K562 (cell line): ENCODE results near the gene LYPD3. TPM values are rescaled to one million over a fixed set of nuclear protein-coding genes. Genes with fewer than 3 reads are reported as not detected.

ENCODE experiments used
- ATAC-seq: fragments of 200-7000 bp; cut with Tn5 transposase; 3 replicates; pipeline ENCODE4 v1.9.1; 2020; ENCODE audit warnings: moderate library complexity
- BruUV-seq: library from RNA; stranded (reverse); fragments of 400-500 nt; replicated peaks from 2 replicates; lab custom pipeline; 2021; lab: Mats Ljungman, UMichigan
- CTCF ChIA-PET: fragments of 300-600 bp; formaldehyde crosslinking; extraction: SDS; loops from one replicate; lab custom pipeline; 2021; ENCODE audit warnings: low intra/inter-chr PET ratio; lab: Yijun Ruan, JAX
- POLR2A ChIA-PET: fragments of 300-600, 350-650 bp; sonication (Branson Sonifier 250); formaldehyde crosslinking; extraction: SDS; loops from one replicate; lab custom pipeline; 2021; ENCODE audit warnings: antibody characterized with exemption, inconsistent platforms; lab: Yijun Ruan, JAX
- DNase-seq, 4 experiments: peaks; one replicate each; pipeline versions ENCODE4 v3.0.0 to v3.0.0-alpha.2; 2011 to 2018; ENCODE audit warnings: low spot score in 3 of 4, mixed read lengths in 3 of 4; ENCODE audit errors: extremely low read depth in 1 of 4
- FAIRE-seq: peaks from 2 replicates; lab custom pipeline; 2011; peaks lifted over from hg19 to GRCh38; lab: Jason Lieb, UNC
- H2AFZ ChIP-seq: 2 replicates; pipeline ENCODE4 v1.6.0; 2011; ENCODE audit warnings: low read depth, low read length, control low read depth, inconsistent platforms
- H3K27ac ChIP-seq: fragments of 200-600 bp; 3 replicates; pipeline ENCODE4 v1.8.0; 2011; ENCODE audit warnings: low read depth, mild to moderate bottlenecking, control low read depth, inconsistent platforms, low read length, moderate library complexity, mixed read lengths; ENCODE audit errors: extremely low read depth
- H3K27me3 ChIP-seq, 2 experiments: fragments of 300-600 bp in 1 of 2; 2 replicates in 1 of 2; 3 replicates in 1 of 2; pipeline versions ENCODE4 v1.6.0 to v1.8.0; 2011; ENCODE audit warnings: inconsistent platforms in 2 of 2, low read length in 2 of 2, mild to moderate bottlenecking in 1 of 2, mixed read lengths in 1 of 2, moderate library complexity in 1 of 2; ENCODE audit not compliant: control insufficient read depth in 2 of 2, insufficient read depth in 2 of 2
- H3K36me3 ChIP-seq: fragments of 300-600 bp; 3 replicates; pipeline ENCODE4 v1.8.0; 2011; ENCODE audit warnings: mild to moderate bottlenecking, low read length, inconsistent platforms; ENCODE audit not compliant: control insufficient read depth, insufficient read depth
- H3K4me1 ChIP-seq, 2 experiments: fragments of 200-600 bp in 1 of 2; replicated peaks in 1 of 2; 2 replicates in 1 of 2; 3 replicates in 1 of 2; pipeline versions ENCODE4 v1.5.1 to v1.8.0; 2011; ENCODE audit warnings: inconsistent platforms in 2 of 2, low read length in 2 of 2, mild to moderate bottlenecking in 1 of 2, mixed read lengths in 1 of 2, moderate library complexity in 1 of 2; ENCODE audit not compliant: control insufficient read depth in 2 of 2, insufficient read depth in 2 of 2
- H3K4me2 ChIP-seq: 2 replicates; pipeline ENCODE4 v1.6.1; 2011; ENCODE audit warnings: low read length, control low read depth, inconsistent platforms, mixed read lengths; ENCODE audit not compliant: insufficient read depth
- H3K4me3 ChIP-seq: fragments of 200-600 bp; sonication (generic), shearing (Covaris generic); 2 replicates; pipeline ENCODE4 v1.5.1; 2016; ENCODE audit warnings: control low read depth, inconsistent platforms
- H3K79me2 ChIP-seq: fragments of 200-600 bp; 3 replicates; pipeline ENCODE4 v1.8.0; 2011; ENCODE audit warnings: low read length, inconsistent platforms; ENCODE audit not compliant: control insufficient read depth, insufficient read depth
- H3K9ac ChIP-seq, 2 experiments: 2 replicates each; pipeline versions ENCODE4 v1.6.0 to v1.6.1; 2011; ENCODE audit warnings: low read depth in 2 of 2, low read length in 2 of 2, control low read depth in 1 of 2, inconsistent platforms in 1 of 2, mild to moderate bottlenecking in 1 of 2, mixed read lengths in 1 of 2; ENCODE audit not compliant: insufficient read depth in 1 of 2
- H3K9me1 ChIP-seq: one replicate; pipeline ENCODE4 v1.6.0; 2011; ENCODE audit warnings: inconsistent platforms, mild to moderate bottlenecking, low read length, moderate library complexity; ENCODE audit not compliant: control insufficient read depth, insufficient read depth
- H3K9me3 ChIP-seq: replicated peaks from 2 replicates; pipeline ENCODE4 v1.5.1; 2011; ENCODE audit warnings: low read depth, low read length, inconsistent platforms; ENCODE audit not compliant: control insufficient read depth, insufficient read depth
- H4K20me1 ChIP-seq: replicated peaks from 2 replicates; pipeline ENCODE4 v1.6.1; 2011; ENCODE audit warnings: low read length, inconsistent platforms, mixed read lengths; ENCODE audit not compliant: control insufficient read depth, insufficient read depth
- BRD4 ChIP-seq: fragments of 200-600 bp; sonication (generic); IDR thresholded peaks from 2 replicates; pipeline ENCODE4 v1.6.1; 2017; ENCODE audit warnings: inconsistent platforms
- KLF13 ChIP-seq: fragments of 450-650 bp; IDR thresholded peaks from 2 replicates; pipeline ENCODE4 v1.6.1; 2016; ENCODE audit warnings: missing genetic modification characterization, low read depth, mild to moderate bottlenecking, missing compliant biosample characterization, moderate library complexity, borderline replicate concordance
- NCOR1 ChIP-seq: fragments of 450-650 bp; IDR thresholded peaks from 2 replicates; pipeline ENCODE4 v1.6.1; 2016; ENCODE audit warnings: mild to moderate bottlenecking, moderate library complexity
- NR2C1 ChIP-seq, 2 experiments: fragments of 450-650 bp; IDR thresholded peaks; 2 replicates each; pipeline ENCODE4 v1.6.1; 2017; ENCODE audit warnings: mild to moderate bottlenecking in 2 of 2, antibody characterized with exemption in 1 of 2, inconsistent platforms in 1 of 2, missing compliant biosample characterization in 1 of 2, missing genetic modification characterization in 1 of 2
- SMARCC2 ChIP-seq: fragments of 450-650 bp; IDR thresholded peaks from 2 replicates; pipeline ENCODE4 v1.6.1; 2017; ENCODE audit warnings: antibody characterized with exemption, moderate library complexity, mild to moderate bottlenecking, low read depth
- TCF3 ChIP-seq: sonication (generic); formaldehyde crosslinking; IDR thresholded peaks from 2 replicates; pipeline ENCODE4 v1.4.0; 2020; ENCODE audit warnings: mild to moderate bottlenecking, missing genetic modification reagents
- ZNF232 ChIP-seq: sonication (generic); formaldehyde crosslinking; IDR thresholded peaks from 2 replicates; pipeline ENCODE4 v1.8.0; 2022; ENCODE audit warnings: mild to moderate bottlenecking, missing genetic modification reagents
- whole genome bisulfite sequencing: fragments of 100-300 bp; shearing (Covaris generic); methylation state at CpG from one replicate; pipeline ENCODE4 v1.1.6; 2016; ENCODE audit warnings: low coverage, mixed read lengths; ENCODE audit not compliant: insufficient coverage; ENCODE audit errors: missing lambda C conversion rate; 5-methylcytosine and 5-hydroxymethylcytosine counted together
- in situ Hi-C: fragments of 300-500 bp; cut with MboI; formaldehyde crosslinking; loops from 4 replicates; pipeline ENCODE4 v1.15.0; 2018; ENCODE audit warnings: inconsistent platforms, mixed read lengths
- intact Hi-C: fragments of 100-400 bp; cut with micrococcal nuclease; formaldehyde crosslinking; loops from 2 replicates; pipeline ENCODE4 v1.14.2; 2022
- polyA plus RNA-seq, 8 experiments: library from polyadenylated mRNA; depleted of rRNA in 4 of 8; stranded (reverse) in 5 of 8; unstranded in 3 of 8; fragments of >200 nt; fragmentation: Nextera tagmentation in 2 of 8; fragmentation: Illumina TruSeq in 1 of 8; extraction: Ambion mirVana in 2 of 8; extraction: Trizol in 1 of 8; gene quantifications; 2 replicates each; pipeline versions ENCODE4 v1.2.1 to v1.2.3, GENCODE V29; 2011 to 2014; ENCODE audit warnings: inconsistent platforms in 1 of 8, missing spikeins in 1 of 8
- total RNA-seq, 7 experiments: library from RNA; depleted of rRNA in 6 of 7; stranded (reverse); fragments of >200 nt in 6 of 7; fragmentation: Illumina TruSeq in 2 of 7; extraction: Trizol in 2 of 7; gene quantifications; 2 replicates each; pipeline versions ENCODE4 v1.2.1 to v1.2.3, GENCODE V29; 2011 to 2021; ENCODE audit warnings: low replicate concordance in 1 of 7
- TF ChIP-seq, protein P1 (sequence below): fragments of 250-450 bp; sonication (Bioruptor Pico); IDR thresholded peaks from 2 replicates; pipeline ENCODE4 v1.8.0; 2022; ENCODE audit warnings: moderate library complexity, mild to moderate bottlenecking, inconsistent platforms

Gene LYPD3
- total and polyA plus RNA-seq, 9 of the 15 experiments (the other 6 are each of a cell fraction or from before 2014, with no cell fraction given): 0.04 to 0.33 (median 0.20) TPM; not detected in 1

DNA sequence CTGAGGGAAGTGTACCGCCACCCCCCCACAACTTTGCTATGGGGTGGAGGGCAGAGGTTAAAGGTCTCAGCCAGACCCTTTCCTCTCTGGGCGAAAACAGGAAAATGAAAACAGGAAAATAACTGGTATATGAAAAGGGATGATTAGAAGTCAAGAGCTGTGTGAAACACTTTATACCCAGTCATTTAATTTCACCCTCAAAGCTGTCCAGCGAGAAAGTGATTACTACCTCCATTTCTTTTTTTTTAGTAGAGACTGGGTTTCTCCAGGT lies 39.7 kb upstream of the LYPD3 start:
- intact Hi-C loops (no loop called here), in situ Hi-C loops (no loop called here)
- Histone ChIP-seq H2AFZ (peak overlapping the region; percentile 99), H3K9me1 (no peaks in the 10 kb centered on the region), H4K20me1 (no peaks in the 10 kb centered on the region), H3K9me3 (no peaks in the 10 kb centered on the region), H3K4me2 (peak overlapping the region; percentile 87), H3K79me2 (no peaks in the 10 kb centered on the region), H3K36me3 (0 out of 3 replicates have a peak, but pooled peaks cover 2% of the 10 kb centered on the region), H3K27me3 (no peaks in the 10 kb centered on the region), H3K27ac (no peak overlapping the region), H3K4me1 (peaks cover 21 to 33% of the 10 kb centered on the region in 2 experiments), H3K4me3 (no peak overlapping the region), H3K9ac (peak overlapping the region in 1 of 2 experiments; percentile 51; a peak in 1 of 4 replicates)
- WGBS: 94% methylated on average over 3 of the region's 3 CpGs
- no TSS peak for BruUV-seq
- FAIRE-seq: no peak
- ATAC-seq: no peak
- POLR2A ChIA-PET: interaction anchor here (0.6 to 1.2 kb wide), 6 partner anchors 8 to 1742 kb away, joined by 3 to 7 read pairs (median 4); no protein-coding TSS in a partner anchor
- DNase-seq: no peak
- CTCF ChIA-PET: no interaction called here
- TF ChIP-seq NR2C1 (IDR thresholded peaks at IDR 0.05): peak; percentile 70
- peak; percentile 43; the same call in 1 of the 2 replicates for TF ChIP-seq NR2C1 (tag; IDR thresholded peaks at IDR 0.05)
- TF ChIP-seq ZNF232 (CRISPR knock-in tag): no peak

DNA sequence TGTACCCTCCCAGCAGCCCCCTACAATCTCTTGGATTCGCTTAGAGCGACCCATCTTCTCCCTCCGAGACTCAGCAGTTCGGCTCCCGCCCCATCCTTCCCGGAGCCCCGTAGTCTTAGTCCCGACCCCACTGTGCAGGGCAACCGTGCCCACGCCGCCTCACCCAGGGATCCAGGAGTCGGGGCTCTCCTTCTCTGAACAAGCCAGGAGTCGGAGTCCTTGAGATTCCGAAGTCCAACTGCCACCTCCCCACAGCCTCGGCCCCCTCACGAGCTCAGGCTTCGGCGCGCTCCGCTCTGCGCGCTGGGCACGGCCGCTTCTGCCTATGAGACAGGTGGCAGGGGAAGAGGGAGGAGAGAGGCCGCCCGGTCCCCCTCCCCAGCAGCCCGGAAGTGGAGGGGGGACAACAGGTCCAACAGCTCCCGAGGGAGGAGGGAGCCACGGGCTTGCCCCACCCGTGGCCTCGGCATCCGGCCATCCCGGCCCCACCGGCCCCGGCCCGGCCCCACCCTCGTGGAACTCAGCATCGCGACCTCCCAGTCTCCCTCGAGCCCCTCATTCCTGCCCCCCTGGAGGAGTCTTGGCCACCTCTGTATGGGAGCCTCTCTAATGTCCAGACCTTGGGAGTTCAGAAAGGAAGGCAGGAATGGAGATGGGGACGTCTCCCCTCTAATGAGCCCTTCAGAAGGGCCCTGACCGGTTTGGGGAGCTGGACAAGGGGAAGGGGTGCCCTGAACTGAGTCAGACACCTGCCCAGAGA lies 39.2 kb upstream of the LYPD3 start, which contains the start of gene PHLDB3:
Gene PHLDB3, minus strand, starts transcription at position 321 of the 760 bp plus-strand sequence. CDS start 628 bp downstream, outside the sequence.
- in situ Hi-C loops: no loop called here
- DNase-seq (peak in 3 of 4 experiments; percentile 27 to 52 (median 49)), FAIRE-seq (no peak), ATAC-seq (peak; percentile 53)
- intact Hi-C loops: loop anchor here (5.0 kb wide), 2 partner anchors 42 to 57 kb away; no protein-coding TSS in a partner anchor
- Histone ChIP-seq H3K36me3 (0 out of 3 replicates have a peak, but pooled peaks cover 2% of the 10 kb centered on the region), H3K9me1 (no peaks in the 10 kb centered on the region), H3K4me3 (peak within 1 kb of the TSS; percentile 70), H3K79me2 (no peaks in the 10 kb centered on the region), H2AFZ (peak within 1 kb of the TSS; percentile 99), H4K20me1 (no peaks in the 10 kb centered on the region), H3K27ac (peak within 1 kb of the TSS; percentile 65), H3K4me1 (peaks cover 21 to 33% of the 10 kb centered on the region in 2 experiments), H3K4me2 (peak within 1 kb of the TSS; percentile 87), H3K9me3 (no peaks in the 10 kb centered on the region), H3K27me3 (no peaks in the 10 kb centered on the region), H3K9ac (peak within 1 kb of the TSS; percentile 77 to 96)
- WGBS: 24% methylated on average over 24 of the region's 42 CpGs
- POLR2A ChIA-PET: interaction anchor here (0.6 to 1.2 kb wide), 6 partner anchors 8 to 1742 kb away, joined by 3 to 4 read pairs (median 3); no protein-coding TSS in a partner anchor
- CTCF ChIA-PET: interaction anchor here (0.6 kb wide), 1 partner anchor 64 kb away, joined by 9 read pairs; no protein-coding TSS in a partner anchor
- BruUV-seq: no TSS peak
- TF ChIP-seq, protein P1, sequence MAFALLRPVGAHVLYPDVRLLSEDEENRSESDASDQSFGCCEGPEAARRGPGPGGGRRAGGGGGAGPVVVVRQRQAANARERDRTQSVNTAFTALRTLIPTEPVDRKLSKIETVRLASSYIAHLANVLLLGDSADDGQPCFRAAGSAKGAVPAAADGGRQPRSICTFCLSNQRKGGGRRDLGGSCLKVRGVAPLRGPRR (CRISPR knock-in tag): no peak
- TF ChIP-seq BRD4: no peak
- no peak for TF ChIP-seq SMARCC2
- TF ChIP-seq NCOR1: no peak
- TF ChIP-seq KLF13 (tag): no peak
- no peak for TF ChIP-seq TCF3
